Heart right ventricle (tissue), 16 donors: ENCODE results near the gene MLLT3. TPM values are rescaled to one million over a fixed set of nuclear protein-coding genes. Genes with fewer than 3 reads are reported as not detected.

ENCODE experiments used
- ATAC-seq, 8 donors: fragments of 200-7000 bp; cut with Tn5 transposase; one replicate each; pipeline ENCODE4 v1.9.1; 2020; ENCODE audit warnings: mild to moderate bottlenecking in 8 of 8, moderate library complexity in 8 of 8, moderate number of reproducible peaks in 1 of 8
- DNase-seq, 2 donors: peaks; one replicate each; pipeline ENCODE4 v3.0.0-alpha.2; 2020
- H3K27ac ChIP-seq, 10 donors: fragments of 200-600 bp; sonication (generic) in 2 of 10; one replicate each; pipeline versions ENCODE4 v1.5.0 to v1.8.0; 2020 to 2022; ENCODE audit warnings: mild to moderate bottlenecking in 3 of 10
- H3K27me3 ChIP-seq, 7 donors: fragments of 200-600 bp; one replicate each; pipeline ENCODE4 v1.8.0; 2021 to 2022; ENCODE audit warnings: mild to moderate bottlenecking in 2 of 7
- H3K36me3 ChIP-seq, 9 donors: fragments of 200-600 bp; sonication (generic) in 1 of 9; one replicate each; pipeline versions ENCODE4 v1.5.0 to v1.8.0; 2020 to 2022; ENCODE audit warnings: mild to moderate bottlenecking in 2 of 9
- H3K4me1 ChIP-seq, 9 donors: fragments of 200-600 bp; sonication (generic) in 1 of 9; one replicate each; pipeline versions ENCODE4 v1.5.0 to v1.8.0; 2020 to 2022; ENCODE audit warnings: mild to moderate bottlenecking in 4 of 9
- H3K4me3 ChIP-seq, 10 donors: fragments of 200-600 bp; sonication (generic) in 2 of 10; one replicate each; pipeline versions ENCODE4 v1.5.0 to v1.8.0; 2020 to 2022; ENCODE audit warnings: mild to moderate bottlenecking in 7 of 10, moderate library complexity in 2 of 10
- H3K9me3 ChIP-seq, 11 donors: fragments of 200-600 bp in 10 of 11; sonication (generic) in 2 of 11; one replicate each; pipeline versions ENCODE4 v1.5.0 to v1.8.0; 2013 to 2022; ENCODE audit warnings: mild to moderate bottlenecking in 2 of 11, control low read depth in 1 of 11, moderate library complexity in 1 of 11
- CTCF ChIP-seq, 9 donors: fragments of 200-600 bp; sonication (generic) in 2 of 9; IDR thresholded peaks; one replicate each; pipeline versions ENCODE4 v1.5.0 to v1.8.0; 2021 to 2022; ENCODE audit warnings: antibody characterized with exemption in 9 of 9, mild to moderate bottlenecking in 5 of 9, moderate library complexity in 1 of 9
- WGBS, 2 donors: extraction: QIAGEN DNeasy Blood & Tissue Kit; methylation state at CpG; one replicate each; pipeline ENCODE4 v1.1.7; 2013; ENCODE audit warnings: inconsistent platforms in 1 of 2; 5-methylcytosine and 5-hydroxymethylcytosine counted together
- intact Hi-C, 10 donors: fragments of 100-400 bp; cut with DNase I; formaldehyde crosslinking; loops; one replicate each; pipeline versions ENCODE4 v1.11.1 to v1.14.2; 2022
- polyA plus RNA-seq, 2 donors: library from polyadenylated mRNA; stranded (reverse); fragments of 200-250 nt; gene quantifications; one replicate each; pipeline ENCODE4 v1.2.3, GENCODE V29; 2013
- total RNA-seq, 10 donors: library from RNA; stranded (reverse); fragmentation: NEBNext Ultra II Directional in 3 of 10; extraction: Animal tissue kit (Norgen Biotek cat#: 25700) in 3 of 10; gene quantifications; one replicate each; pipeline versions ENCODE4 v1.2.1 to v1.2.4, GENCODE V29; 2021 to 2023
- donor health status: Arrhythmogenic right ventricular cardiomyopathy.
- donor health status: ischemic (EF 13 %, LVEDD 7.1; RV severe dilation, severe dysfunction).
- donor health status: healthy with polysubstance abuse.
- donor health status: DM: no; HTN: yes; CAD: no.
- donor health status: DM: no; HTN: no; CAD: no.
- donor health status: ischemic (EF 25% LVEDD 6.9; RV normal size, moderate dysfunction).
- donor health status: ischemic (EF 25% LVEDD 5.7; RV mildly dilated, moderate dysfunction).
- donor health status: healthy.
- donor health status: DM: yes; HTN: yes; CAD: no.
- donor health status: Ischemic cardiomyopathy.
- donor health status: ischemic (EF 35%, LVEDD 5.7; RV mildly dilated, moderate dysfunction).
- donor health status: nonischemic (EF 11% LVEDD 7.7; RV severe dilation, severe dysfunction).
- donor health status: DM: yes; HTN: yes; CAD: no.
- donor health status: PGD.
- donor health status: ischemic (EF 29% LVEDD 5.4; RV normal size, mild dysfunction).
- donor health status: nonischemic (EF 23%, LVEDD 6.1; RV moderate dilation, normal function).

Gene MLLT3
- total and polyA plus RNA-seq, 12 donors, result 4.3 to 22.7 (median 13.5) TPM

- DNase-seq, result no peak
- no peak overlapping the region for H3K4me3 ChIP-seq
- no peaks in the 10 kb centered on the region for H3K27me3 ChIP-seq
- no peak for ATAC-seq
- H3K36me3 ChIP-seq, result no peaks in the 10 kb centered on the region
- no peak for TF ChIP-seq CTCF (IDR thresholded peaks at IDR 0.05)
- WGBS, 2 donors, result 69 to 94% methylated on average over 2 of the region's 2 CpGs
- no peaks in the 10 kb centered on the region for H3K9me3 ChIP-seq
- no peaks in the 10 kb centered on the region for H3K4me1 ChIP-seq
- intact Hi-C loops, result no loop called here
- H3K27ac ChIP-seq, result no peak overlapping the region
Measured at GRCh38 chr9:20426019-20426418, 196.3 kb downstream of the MLLT3 start.

GRCh38 chr9:20419533-20419932 is 202.8 kb downstream of the MLLT3 start:
- no peak for TF ChIP-seq CTCF (IDR thresholded peaks at IDR 0.05)
- Histone ChIP-seq H3K4me3 (no peak overlapping the region), H3K27me3 (no peaks in the 10 kb centered on the region), H3K27ac (no peak overlapping the region), H3K9me3 (no peaks in the 10 kb centered on the region), H3K36me3 (no peaks in the 10 kb centered on the region), H3K4me1 (no peaks in the 10 kb centered on the region)
- ATAC-seq (no peak), DNase-seq (no peak)
- WGBS, 2 donors, result 72 to 73% methylated on average over 3 of the region's 3 CpGs
- intact Hi-C loops, result no loop called here

GRCh38 chr9:20418485-20418884 is 203.8 kb downstream of the MLLT3 start:
- WGBS, 2 donors, result 96 to 97% methylated on average over 7 of the region's 7 CpGs
- Histone ChIP-seq H3K4me1 (no peaks in the 10 kb centered on the region), H3K27me3 (no peaks in the 10 kb centered on the region), H3K36me3 (peaks cover 0 to 7% (median 0%) of the 10 kb centered on the region in 9 donors), H3K9me3 (no peaks in the 10 kb centered on the region), H3K27ac (no peak overlapping the region), H3K4me3 (no peak overlapping the region)
- intact Hi-C loops, result no loop called here
- no peak for TF ChIP-seq CTCF (IDR thresholded peaks at IDR 0.05)
- DNase-seq (no peak), ATAC-seq (no peak)

GRCh38 chr9:20417373-20418080 is 204.8 kb downstream of the MLLT3 start:
- TF ChIP-seq CTCF (IDR thresholded peaks at IDR 0.05), result no peak
- ATAC-seq, result no peak
- intact Hi-C loops, result no loop called here
- no peak overlapping the region for H3K27ac ChIP-seq
- peaks cover 0 to 12% (median 0%) of the 10 kb centered on the region in 9 donors for H3K36me3 ChIP-seq
- no peaks in the 10 kb centered on the region for H3K4me1 ChIP-seq
- H3K27me3 ChIP-seq, result no peaks in the 10 kb centered on the region
- no peak overlapping the region for H3K4me3 ChIP-seq
- WGBS, 2 donors, result 86 to 87% methylated on average over 5 of the region's 5 CpGs
- H3K9me3 ChIP-seq, result no peaks in the 10 kb centered on the region
- no peak for DNase-seq
